HG02588 (cell line): ENCODE measurements around the gene COPZ1.
"Not testable (repeated sequence)": the region's sequence is repeated elsewhere in the genome, so short reads cannot be mapped to it uniquely, and the experiment has no call there.

Source experiments
- ATAC-seq: cut with Tn5 transposase; IDR thresholded peaks from one replicate; pipeline ENCODE4 v1.9.1; 2021; ENCODE audit warnings: mild to moderate bottlenecking, moderate library complexity; ENCODE audit not compliant: unreplicated experiment

COPZ1 gene, protein sequence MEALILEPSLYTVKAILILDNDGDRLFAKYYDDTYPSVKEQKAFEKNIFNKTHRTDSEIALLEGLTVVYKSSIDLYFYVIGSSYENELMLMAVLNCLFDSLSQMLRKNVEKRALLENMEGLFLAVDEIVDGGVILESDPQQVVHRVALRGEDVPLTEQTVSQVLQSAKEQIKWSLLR

GRCh38 chr12:54324617-54325441 lies at the start of gene COPZ1:
Gene COPZ1, plus strand, starts transcription at chr12:54325131. Its CDS starts 33 bp downstream, at chr12:54325164.
- ATAC-seq: peak; percentile 98

GRCh38 chr12:54276368-54276767 lies 48.6 kb upstream of the COPZ1 start:
- no peak for ATAC-seq

GRCh38 chr12:54277823-54278276 lies 47.1 kb upstream of the COPZ1 start:
- ATAC-seq: no peak

DNA sequence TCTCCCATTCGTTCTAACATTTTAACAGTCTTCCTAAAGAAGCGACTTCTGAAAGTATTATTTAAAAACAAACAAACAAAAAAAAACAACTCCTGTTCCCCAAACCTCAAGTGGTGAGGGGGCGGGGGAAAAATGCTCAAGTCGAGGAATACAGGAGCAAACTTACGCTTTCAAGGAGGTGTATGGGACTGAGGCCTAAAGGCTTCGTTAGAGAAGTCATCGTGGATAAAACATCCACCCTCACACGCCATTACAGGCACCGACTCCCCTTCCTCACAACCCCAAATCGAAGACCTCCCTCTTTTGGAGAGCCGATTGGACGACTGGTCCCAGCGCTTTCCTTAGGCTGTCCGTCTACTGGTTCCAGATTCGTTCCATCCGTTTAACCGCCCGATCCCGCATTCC lies 45.7 kb upstream of the COPZ1 start:
- ATAC-seq: no peak

- peak; percentile 65 for ATAC-seq
These were observed 45.1 kb upstream of the COPZ1 start, which contains the start of gene CBX5 for GRCh38 chr12:54279632-54280467. Gene CBX5, minus strand, starts transcription at chr12:54280122. Its CDS starts 22,472 bp downstream, at chr12:54257650.

GRCh38 chr12:54280468-54281260 lies 44.3 kb upstream of the COPZ1 start, which contains the start of gene HNRNPA1:
Gene HNRNPA1, plus strand, starts transcription at chr12:54280726. Its CDS starts 82 bp downstream, at chr12:54280808.
- ATAC-seq: peak; percentile 81

DNA sequence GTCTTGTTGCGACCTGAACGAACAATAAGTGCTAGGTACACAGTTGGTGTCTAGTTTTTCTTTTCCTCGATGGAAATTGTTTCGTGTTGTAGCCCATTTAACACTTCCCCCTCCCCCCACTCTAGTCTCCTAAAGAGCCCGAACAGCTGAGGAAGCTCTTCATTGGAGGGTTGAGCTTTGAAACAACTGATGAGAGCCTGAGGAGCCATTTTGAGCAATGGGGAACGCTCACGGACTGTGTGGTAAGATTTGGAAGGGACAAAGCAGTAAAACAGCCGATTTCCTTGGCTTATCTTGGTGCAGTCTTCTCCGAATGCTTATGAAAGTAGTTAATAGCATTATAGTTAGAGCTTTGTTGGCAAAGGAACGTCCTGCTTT lies 43.7 kb upstream of the COPZ1 start:
- not testable (repeated sequence) for ATAC-seq

DNA sequence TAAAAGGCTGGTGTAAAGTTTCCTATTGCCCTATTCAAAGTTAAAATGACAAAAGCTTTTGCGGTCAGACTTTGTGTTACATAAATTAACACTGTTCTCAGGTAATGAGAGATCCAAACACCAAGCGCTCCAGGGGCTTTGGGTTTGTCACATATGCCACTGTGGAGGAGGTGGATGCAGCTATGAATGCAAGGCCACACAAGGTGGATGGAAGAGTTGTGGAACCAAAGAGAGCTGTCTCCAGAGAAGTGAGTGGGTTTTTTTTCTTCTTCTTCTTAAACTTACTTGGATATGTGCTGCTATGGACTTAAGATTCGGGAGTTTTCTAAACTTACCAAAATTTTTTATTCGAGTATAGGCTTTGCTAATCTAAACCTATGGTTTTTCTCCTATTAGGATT lies 43.2 kb upstream of the COPZ1 start:
- not testable (repeated sequence) for ATAC-seq

- ATAC-seq: no peak
These were observed 41.9 kb upstream of the COPZ1 start for GRCh38 chr12:54282949-54283593.

GRCh38 chr12:54284070-54284780 lies 40.7 kb upstream of the COPZ1 start:
- ATAC-seq: not testable (repeated sequence)

DNA sequence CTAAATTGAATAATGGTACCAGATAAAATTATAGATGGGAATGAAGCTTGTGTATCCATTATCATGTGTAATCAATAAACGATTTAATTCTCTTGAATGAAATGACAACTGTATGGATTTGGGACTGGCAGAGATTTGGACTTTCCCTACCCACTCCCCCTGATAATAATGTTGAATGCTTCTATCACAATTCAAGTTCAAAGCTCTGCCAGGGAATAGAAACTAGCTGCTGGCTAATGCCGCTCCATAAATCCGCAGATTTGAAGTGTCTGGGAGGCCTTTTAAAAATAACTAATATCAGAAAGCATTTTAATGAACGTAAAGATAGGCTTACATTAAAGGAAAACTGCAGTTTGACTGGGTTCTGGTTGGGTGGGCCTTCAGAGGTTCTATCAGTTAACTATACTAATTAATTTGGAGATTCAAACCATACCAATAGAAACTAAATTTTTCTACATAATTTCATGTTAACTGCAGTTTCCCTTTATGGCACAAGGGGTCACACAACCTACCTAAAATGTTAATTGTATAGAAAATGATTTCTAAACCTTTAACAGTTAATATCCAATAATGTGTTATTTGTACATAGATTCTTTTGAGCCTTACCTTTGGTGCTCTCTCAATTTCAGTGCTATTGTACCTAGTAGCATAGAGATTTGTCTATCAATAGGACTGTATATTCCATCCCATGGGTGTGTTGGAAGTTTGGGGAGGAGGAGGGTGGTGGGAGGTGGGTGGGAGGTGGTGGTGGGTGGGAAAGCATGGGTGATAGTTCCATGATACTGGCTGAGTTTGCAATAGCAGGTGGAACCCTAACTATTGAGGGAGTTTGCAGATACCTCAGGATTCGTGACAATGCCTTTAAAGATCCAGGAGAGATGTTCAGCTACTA lies 39.5 kb upstream of the COPZ1 start:
- ATAC-seq: no peak

- no peak for ATAC-seq
These were observed 38.6 kb upstream of the COPZ1 start for GRCh38 chr12:54286042-54287030.

DNA sequence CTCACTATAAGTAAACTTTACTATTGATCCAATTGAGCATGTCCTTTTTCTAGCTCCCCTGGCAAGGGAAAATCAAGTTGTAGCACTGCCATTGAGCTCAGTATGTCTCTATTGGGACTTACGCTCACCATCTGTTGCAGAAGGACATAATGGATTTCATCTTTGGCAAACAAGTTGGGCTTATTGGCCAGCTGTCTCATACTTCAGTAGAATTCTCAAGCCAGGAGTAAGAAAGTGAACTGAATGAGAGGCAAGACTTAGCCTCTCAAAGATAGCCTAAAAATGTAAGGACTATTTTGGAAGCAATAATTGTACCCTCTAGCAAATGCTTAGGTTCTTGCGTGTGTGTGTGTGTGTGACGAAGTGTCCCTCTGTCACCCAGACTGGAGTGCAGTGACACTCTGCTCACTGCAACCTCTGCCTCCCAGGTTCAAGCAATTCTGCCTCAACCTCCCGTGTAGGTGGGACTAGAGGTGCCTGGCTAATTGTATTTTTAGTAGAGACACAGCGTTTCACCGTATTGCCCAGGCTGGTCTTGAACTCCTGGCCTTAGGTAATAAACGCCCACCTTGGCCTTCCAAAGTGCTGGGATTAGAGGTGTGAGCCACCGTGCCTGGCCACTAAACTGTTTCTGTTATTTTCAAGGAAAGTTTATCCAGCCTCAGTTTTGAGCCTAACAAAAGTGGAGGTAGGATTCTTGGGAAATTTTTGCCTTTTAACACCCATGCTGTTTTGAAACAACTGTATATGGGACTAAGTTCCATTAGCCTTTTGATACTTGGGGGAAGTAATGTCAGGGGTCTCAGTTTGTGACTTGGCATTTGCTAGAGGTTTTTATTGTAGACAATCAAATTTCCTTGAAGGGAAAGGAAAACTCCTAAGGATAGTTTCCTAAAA lies 37.4 kb upstream of the COPZ1 start:
- ATAC-seq: no peak

GRCh38 chr12:54292083-54292930 lies 32.6 kb upstream of the COPZ1 start:
- no peak for ATAC-seq

DNA sequence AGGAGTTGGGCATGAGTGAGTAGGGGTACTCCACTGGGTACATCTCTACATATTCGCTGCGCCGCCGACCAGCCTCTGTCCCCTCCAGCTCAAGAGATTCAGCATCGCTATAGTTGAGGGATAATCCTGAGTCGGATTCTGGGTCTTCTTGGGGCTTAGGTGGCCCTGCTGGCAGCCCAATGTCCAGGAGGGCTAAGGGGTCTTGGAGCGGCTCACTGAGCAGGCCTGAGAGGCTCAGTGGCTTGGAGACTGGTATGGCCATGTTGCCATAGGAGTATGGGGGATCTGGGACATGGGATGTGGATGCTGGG lies 32.0 kb upstream of the COPZ1 start:
- no peak for ATAC-seq
